GM19238 (cell line): Measurements from ENCODE around the gene GALNT18.

Experiments
- DNase-seq: peaks from one replicate; pipeline ENCODE4 v3.0.0; 2011; ENCODE audit warnings: low spot score; ENCODE audit not compliant: insufficient read length

Gene GALNT18

GRCh38 chr11:11588243-11588642 is 33.6 kb downstream of the GALNT18 start:
- no peak for DNase-seq

- no peak for DNase-seq
These were observed 34.7 kb downstream of the GALNT18 start for GRCh38 chr11:11587122-11587521.

GRCh38 chr11:11586465-11586864 is 35.3 kb downstream of the GALNT18 start:
- no peak for DNase-seq

GRCh38 chr11:11584937-11585336 is 36.9 kb downstream of the GALNT18 start:
- DNase-seq, result no peak

GRCh38 chr11:11584530-11584810 is 37.3 kb downstream of the GALNT18 start:
- DNase-seq, result no peak

GRCh38 chr11:11583801-11584529 is 37.8 kb downstream of the GALNT18 start:
- no peak for DNase-seq

- no peak for DNase-seq
These were observed 39.6 kb downstream of the GALNT18 start for GRCh38 chr11:11582011-11582701.

GRCh38 chr11:11581481-11581880 is 40.3 kb downstream of the GALNT18 start:
- DNase-seq, result no peak

- no peak for DNase-seq
These were observed 40.9 kb downstream of the GALNT18 start for GRCh38 chr11:11580841-11581411.

- DNase-seq, result no peak
These were observed 41.8 kb downstream of the GALNT18 start for GRCh38 chr11:11580012-11580411.

- DNase-seq, result no peak
These were observed 42.5 kb downstream of the GALNT18 start for GRCh38 chr11:11579012-11579988.

- no peak for DNase-seq
These were observed 43.6 kb downstream of the GALNT18 start for GRCh38 chr11:11577932-11578911.

- DNase-seq, result no peak
These were observed 44.5 kb downstream of the GALNT18 start for GRCh38 chr11:11577251-11577855.

GRCh38 chr11:11574373-11575287 is 47.2 kb downstream of the GALNT18 start:
- no peak for DNase-seq

- DNase-seq, result no peak
These were observed 49.4 kb downstream of the GALNT18 start for GRCh38 chr11:11572386-11572785.

- DNase-seq, result no peak
These were observed 49.9 kb downstream of the GALNT18 start for GRCh38 chr11:11571893-11572292.

GRCh38 chr11:11570823-11571222 is 51.0 kb downstream of the GALNT18 start:
- no peak for DNase-seq

GRCh38 chr11:11569936-11570491 is 51.8 kb downstream of the GALNT18 start:
- no peak for DNase-seq
